ENCODE results near the gene MEIS3. TPM values are rescaled to one million over a fixed set of nuclear protein-coding genes. Genes with fewer than 3 reads are reported as not detected.
"Not testable (repeated sequence)": the region's sequence is repeated elsewhere in the genome, so short reads cannot be mapped to it uniquely, and the experiment has no call there.

The MEIS3 gene
- total and polyA plus RNA-seq, 5 donors from 2014 or later, result 0.13 to 1.0 (median 0.44) TPM; not detected in 2

GRCh38 chr19:47374876-47375693 lies 44.2 kb downstream of the MEIS3 start:
- peaks cover 14% of the 10 kb centered on the region for H3K36me3 Mint-ChIP-seq
- H3K27ac Mint-ChIP-seq, result no peak overlapping the region
- H3K4me1 Mint-ChIP-seq, result no peaks in the 10 kb centered on the region
- H3K9me3 Mint-ChIP-seq, result no peaks in the 10 kb centered on the region
- DNase-seq (no peak), ATAC-seq (ENCODE audit: low read depth in 2 of 2) (no peak)
- no peaks in the 10 kb centered on the region for H3K27me3 Mint-ChIP-seq
- H3K4me1 ChIP-seq (ENCODE audit: control insufficient read depth, insufficient read depth, low read length, poor library complexity, severe bottlenecking), result no peaks in the 10 kb centered on the region
- no peak overlapping the region for H3K4me3 Mint-ChIP-seq
- no peak overlapping the region for H3K27ac ChIP-seq (ENCODE audit: insufficient read depth, low read length, poor library complexity, severe bottlenecking)
- H3K4me3 ChIP-seq (ENCODE audit: low read depth, low read length), result no peak overlapping the region
- peaks cover 48% of the 10 kb centered on the region for H3K36me3 ChIP-seq (ENCODE audit: control insufficient read depth, insufficient read depth, low read length)
- H3K9me3 ChIP-seq (ENCODE audit: control insufficient read depth in 2 of 2, low read length in 2 of 2), result no peaks in the 10 kb centered on the region
- no peaks in the 10 kb centered on the region for H3K27me3 ChIP-seq (ENCODE audit: control insufficient read depth, insufficient read depth, low read length)

- H3K36me3 ChIP-seq (ENCODE audit: control insufficient read depth, insufficient read depth, low read length), result peaks cover 58% of the 10 kb centered on the region
- H3K4me1 ChIP-seq (ENCODE audit: control insufficient read depth, insufficient read depth, low read length, poor library complexity, severe bottlenecking), result no peaks in the 10 kb centered on the region
- no peak overlapping the region for H3K4me3 Mint-ChIP-seq
- no peaks in the 10 kb centered on the region for H3K27me3 ChIP-seq (ENCODE audit: control insufficient read depth, insufficient read depth, low read length)
- no peaks in the 10 kb centered on the region for H3K9me3 ChIP-seq (ENCODE audit: control insufficient read depth in 2 of 2, low read length in 2 of 2)
- H3K27me3 Mint-ChIP-seq, result no peaks in the 10 kb centered on the region
- no peak overlapping the region for H3K27ac ChIP-seq (ENCODE audit: insufficient read depth, low read length, poor library complexity, severe bottlenecking)
- H3K36me3 Mint-ChIP-seq, result peaks cover 22% of the 10 kb centered on the region
- no peak overlapping the region for H3K27ac Mint-ChIP-seq
- DNase-seq, result no peak
- no peak for ATAC-seq (ENCODE audit: low read depth in 2 of 2)
- no peaks in the 10 kb centered on the region for H3K9me3 Mint-ChIP-seq
- peaks cover 0 to 1% (median 0%) of the 10 kb centered on the region in 4 donors for H3K4me1 Mint-ChIP-seq
- H3K4me3 ChIP-seq (ENCODE audit: low read depth, low read length), result no peak overlapping the region
These were observed 45.8 kb downstream of the MEIS3 start for GRCh38 chr19:47373246-47374240.

- peaks cover 22% of the 10 kb centered on the region for H3K36me3 Mint-ChIP-seq
- ATAC-seq (ENCODE audit: low read depth in 2 of 2), result no peak
- no peak overlapping the region for H3K27ac Mint-ChIP-seq
These were observed 46.7 kb downstream of the MEIS3 start for GRCh38 chr19:47372603-47373002.

GRCh38 chr19:47371261-47371660 lies 48.1 kb downstream of the MEIS3 start:
- H3K27ac ChIP-seq (ENCODE audit: insufficient read depth, low read length, poor library complexity, severe bottlenecking), result no peak overlapping the region
- DNase-seq, result no peak
- no peaks in the 10 kb centered on the region for H3K9me3 Mint-ChIP-seq
- H3K27me3 ChIP-seq (ENCODE audit: control insufficient read depth, insufficient read depth, low read length), result no peaks in the 10 kb centered on the region
- ATAC-seq (ENCODE audit: low read depth in 2 of 2), result no peak
- peaks cover 54% of the 10 kb centered on the region for H3K36me3 ChIP-seq (ENCODE audit: control insufficient read depth, insufficient read depth, low read length)
- H3K4me3 ChIP-seq (ENCODE audit: low read depth, low read length), result no peak overlapping the region
- H3K4me1 Mint-ChIP-seq, result peaks cover 0 to 1% (median 0%) of the 10 kb centered on the region in 4 donors
- H3K27ac Mint-ChIP-seq, result no peak overlapping the region
- H3K27me3 Mint-ChIP-seq, result no peaks in the 10 kb centered on the region
- H3K36me3 Mint-ChIP-seq, result peaks cover 23% of the 10 kb centered on the region
- H3K4me3 Mint-ChIP-seq, result no peak overlapping the region
- no peaks in the 10 kb centered on the region for H3K4me1 ChIP-seq (ENCODE audit: control insufficient read depth, insufficient read depth, low read length, poor library complexity, severe bottlenecking)
- no peaks in the 10 kb centered on the region for H3K9me3 ChIP-seq (ENCODE audit: control insufficient read depth in 2 of 2, low read length in 2 of 2)

More at GRCh38 chr19:47372603-47373002, 46.7 kb downstream of the MEIS3 start:
- H3K27ac ChIP-seq (ENCODE audit: insufficient read depth, low read length, poor library complexity, severe bottlenecking), result no peak overlapping the region
- Mint-ChIP-seq H3K27me3 (no peaks in the 10 kb centered on the region), H3K4me3 (no peak overlapping the region), H3K4me1 (peaks cover 0 to 1% (median 0%) of the 10 kb centered on the region in 4 donors), H3K9me3 (no peaks in the 10 kb centered on the region)
- DNase-seq, result no peak
- H3K4me1 ChIP-seq (ENCODE audit: control insufficient read depth, insufficient read depth, low read length, poor library complexity, severe bottlenecking), result no peaks in the 10 kb centered on the region
- H3K9me3 ChIP-seq (ENCODE audit: control insufficient read depth in 2 of 2, low read length in 2 of 2), result no peaks in the 10 kb centered on the region
- peaks cover 60% of the 10 kb centered on the region for H3K36me3 ChIP-seq (ENCODE audit: control insufficient read depth, insufficient read depth, low read length)
- no peak overlapping the region for H3K4me3 ChIP-seq (ENCODE audit: low read depth, low read length)
- no peaks in the 10 kb centered on the region for H3K27me3 ChIP-seq (ENCODE audit: control insufficient read depth, insufficient read depth, low read length)

- Histone ChIP-seq H3K4me1 (ENCODE audit: control insufficient read depth, insufficient read depth, low read length, poor library complexity, severe bottlenecking) (no peaks in the 10 kb centered on the region), H3K36me3 (ENCODE audit: control insufficient read depth, insufficient read depth, low read length) (peaks cover 46% of the 10 kb centered on the region)
- H3K4me1 Mint-ChIP-seq, result peaks cover 0 to 1% (median 0%) of the 10 kb centered on the region in 4 donors
These were observed 49.2 kb downstream of the MEIS3 start for GRCh38 chr19:47370045-47370611.

GRCh38 chr19:47365455-47365854 lies 53.9 kb downstream of the MEIS3 start:
- peaks cover 55% of the 10 kb centered on the region for H3K36me3 ChIP-seq (ENCODE audit: control insufficient read depth, insufficient read depth, low read length)
- H3K27ac ChIP-seq (ENCODE audit: insufficient read depth, low read length, poor library complexity, severe bottlenecking); H3K4me3 ChIP-seq (ENCODE audit: low read depth, low read length); DNase-seq; H3K27me3 ChIP-seq (ENCODE audit: control insufficient read depth, insufficient read depth, low read length); H3K4me1 ChIP-seq (ENCODE audit: control insufficient read depth, insufficient read depth, low read length, poor library complexity, severe bottlenecking); H3K9me3 ChIP-seq (ENCODE audit: control insufficient read depth in 2 of 2, low read length in 2 of 2); H3K27me3 Mint-ChIP-seq; H3K27ac Mint-ChIP-seq; ATAC-seq (ENCODE audit: low read depth in 2 of 2); H3K9me3 Mint-ChIP-seq; H3K4me1 Mint-ChIP-seq; H3K4me3 Mint-ChIP-seq: not testable (repeated sequence)
- peaks cover 31% of the 10 kb centered on the region for H3K36me3 Mint-ChIP-seq

More at GRCh38 chr19:47370045-47370611, 49.2 kb downstream of the MEIS3 start:
- Mint-ChIP-seq H3K36me3 (peaks cover 24% of the 10 kb centered on the region), H3K9me3 (no peaks in the 10 kb centered on the region), H3K4me3 (no peak overlapping the region), H3K27me3 (no peaks in the 10 kb centered on the region), H3K27ac (peak overlapping the region in 1 of 3 donors; percentile 34)
- H3K4me3 ChIP-seq (ENCODE audit: low read depth, low read length), result no peak overlapping the region
- ATAC-seq (ENCODE audit: low read depth in 2 of 2) (no peak), DNase-seq (no peak)
- H3K27ac ChIP-seq (ENCODE audit: insufficient read depth, low read length, poor library complexity, severe bottlenecking), result no peak overlapping the region
- H3K9me3 ChIP-seq (ENCODE audit: control insufficient read depth in 2 of 2, low read length in 2 of 2), result no peaks in the 10 kb centered on the region
- no peaks in the 10 kb centered on the region for H3K27me3 ChIP-seq (ENCODE audit: control insufficient read depth, insufficient read depth, low read length)

- peaks cover 30% of the 10 kb centered on the region for H3K36me3 Mint-ChIP-seq
- peaks cover 54% of the 10 kb centered on the region for H3K36me3 ChIP-seq (ENCODE audit: control insufficient read depth, insufficient read depth, low read length)
These were observed 55.4 kb downstream of the MEIS3 start for GRCh38 chr19:47363758-47364531.

More at GRCh38 chr19:47363758-47364531, 55.4 kb downstream of the MEIS3 start:
- no peak overlapping the region for H3K27ac Mint-ChIP-seq
- H3K27ac ChIP-seq (ENCODE audit: insufficient read depth, low read length, poor library complexity, severe bottlenecking), result no peak overlapping the region
- no peak overlapping the region for H3K4me3 Mint-ChIP-seq
- DNase-seq (no peak), ATAC-seq (ENCODE audit: low read depth in 2 of 2) (no peak)
- H3K4me1 Mint-ChIP-seq, result no peaks in the 10 kb centered on the region
- no peaks in the 10 kb centered on the region for H3K27me3 Mint-ChIP-seq
- H3K4me1 ChIP-seq (ENCODE audit: control insufficient read depth, insufficient read depth, low read length, poor library complexity, severe bottlenecking), result no peaks in the 10 kb centered on the region
- no peaks in the 10 kb centered on the region for H3K9me3 Mint-ChIP-seq
- H3K9me3 ChIP-seq (ENCODE audit: control insufficient read depth in 2 of 2, low read length in 2 of 2), result no peaks in the 10 kb centered on the region
- H3K4me3 ChIP-seq (ENCODE audit: low read depth, low read length), result no peak overlapping the region
- no peaks in the 10 kb centered on the region for H3K27me3 ChIP-seq (ENCODE audit: control insufficient read depth, insufficient read depth, low read length)

All from CD4-positive, CD25-positive, alpha-beta regulatory T cell (primary cell).